PFSK-1 (cell line): Measurements from ENCODE around the gene SCMH1.

ENCODE experiments used
- FOXP2 ChIP-seq: optimal IDR thresholded peaks from 2 replicates; pipeline ENCODE3; 2011; ENCODE audit warnings: borderline replicate concordance, control low read depth, inconsistent platforms; ENCODE audit not compliant: insufficient read depth; ENCODE audit errors: extremely low read length, extremely low read depth
- POLR2AphosphoS5 ChIP-seq: IDR thresholded peaks from 2 replicates; pipeline ENCODE4 v1.6.1; 2012; ENCODE audit warnings: low read depth, mild to moderate bottlenecking, control low read depth, low read length, moderate library complexity
- REST ChIP-seq, 2 experiments: IDR thresholded peaks; 2 replicates each; pipeline versions ENCODE4 v1.6.1 to v1.8.0; 2011 to 2012; ENCODE audit warnings: low read depth in 2 of 2, low read length in 2 of 2, control low read depth in 1 of 2, inconsistent platforms in 1 of 2, mild to moderate bottlenecking in 1 of 2, moderate library complexity in 1 of 2; ENCODE audit not compliant: insufficient read depth in 1 of 2
- SIN3A ChIP-seq: IDR thresholded peaks from 2 replicates; pipeline ENCODE4 v1.6.1; 2012; ENCODE audit warnings: mild to moderate bottlenecking, low read length, moderate library complexity, borderline replicate concordance; ENCODE audit not compliant: insufficient read depth
- TAF1 ChIP-seq: IDR thresholded peaks from 2 replicates; pipeline ENCODE4 v1.6.1; 2012; ENCODE audit warnings: low read length, control low read depth, borderline replicate concordance; ENCODE audit not compliant: insufficient read depth

SCMH1 gene

GRCh38 chr1:41280202-41281032 is 38.3 kb upstream of the SCMH1 start:
- TF ChIP-seq FOXP2: no peak

DNA sequence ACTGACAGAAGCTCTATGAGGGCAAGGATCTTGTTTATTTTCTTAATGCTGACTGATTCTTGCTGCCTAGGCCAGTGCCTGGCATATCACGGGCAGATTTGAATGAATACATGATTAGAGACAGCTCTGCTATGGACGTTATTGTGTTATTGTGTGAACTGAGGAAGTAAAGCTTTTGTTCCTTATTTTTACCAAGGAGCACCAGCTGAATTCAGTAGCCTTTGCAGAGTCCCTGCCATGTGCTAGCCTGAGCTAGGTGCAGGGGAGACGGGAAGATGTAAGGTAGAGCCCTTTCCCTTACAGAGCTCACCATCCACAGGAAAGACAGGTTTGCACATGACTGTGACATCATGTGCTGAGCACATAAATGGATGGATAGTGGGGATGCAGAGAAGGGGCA is 36.0 kb upstream of the SCMH1 start:
- TF ChIP-seq TAF1 (no peak), SIN3A (no peak), REST (IDR thresholded peaks at IDR 0.05; ENCODE audit: insufficient read depth in 1 of 2, low read depth in 2 of 2, low read length in 2 of 2) (no peak), POLR2AphosphoS5 (no peak), FOXP2 (no peak)

- TF ChIP-seq FOXP2: no peak
- TF ChIP-seq REST (IDR thresholded peaks at IDR 0.05; ENCODE audit: insufficient read depth in 1 of 2, low read depth in 2 of 2, low read length in 2 of 2): no peak
- TF ChIP-seq POLR2AphosphoS5: no peak
- TF ChIP-seq SIN3A: no peak
- no peak for TF ChIP-seq TAF1
Measured at GRCh38 chr1:41277371-41277975, 35.4 kb upstream of the SCMH1 start.

DNA sequence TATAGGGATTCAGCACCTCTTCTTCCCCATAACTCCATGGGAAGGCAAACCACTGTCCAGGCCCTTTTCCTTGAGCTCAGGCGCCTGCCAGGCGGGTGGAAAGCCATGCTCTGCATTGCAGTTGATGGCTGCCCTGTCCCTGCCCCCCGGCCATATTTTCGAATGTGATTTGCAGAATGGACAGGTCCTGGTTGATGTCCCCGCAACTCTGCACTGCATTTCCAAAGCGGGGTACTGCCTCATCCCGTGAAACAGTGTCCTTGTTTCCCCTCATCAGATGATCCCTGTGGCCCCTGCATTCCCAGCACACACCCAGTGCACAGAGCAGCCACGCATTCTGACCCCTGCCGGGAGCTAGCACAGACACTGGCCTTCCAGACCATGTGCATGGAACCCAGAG is 33.7 kb upstream of the SCMH1 start:
- no peak for TF ChIP-seq REST (IDR thresholded peaks at IDR 0.05; ENCODE audit: insufficient read depth in 1 of 2, low read depth in 2 of 2, low read length in 2 of 2)
- TF ChIP-seq TAF1: no peak
- TF ChIP-seq POLR2AphosphoS5: no peak
- TF ChIP-seq SIN3A: no peak
- no peak for TF ChIP-seq FOXP2

- TF ChIP-seq REST (IDR thresholded peaks at IDR 0.05; ENCODE audit: insufficient read depth in 1 of 2, low read depth in 2 of 2, low read length in 2 of 2) (no peak), SIN3A (no peak), POLR2AphosphoS5 (no peak), FOXP2 (no peak), TAF1 (no peak)
Measured at GRCh38 chr1:41274752-41275545, 32.8 kb upstream of the SCMH1 start.
